Left colon (tissue), 2 donors: Measurements from ENCODE around the gene AMOTL2. TPM values are rescaled to one million over a fixed set of nuclear protein-coding genes. Genes with fewer than 3 reads are reported as not detected.

Experiments used
- ATAC-seq: fragments of 200-7000 bp; cut with Tn5 transposase; one replicate; pipeline ENCODE4 v1.9.1; 2020; ENCODE audit warnings: mild to moderate bottlenecking, moderate library complexity
- DNase-seq, 2 donors: peaks; one replicate each; pipeline ENCODE4 v3.0.0-alpha.2; 2020
- intact Hi-C, 2 donors: fragments of 100-400 bp; cut with DNase I in 1 of 2; cut with micrococcal nuclease in 1 of 2; formaldehyde crosslinking; loops; one replicate each; pipeline versions ENCODE4 v1.11.2 to v1.14.0; 2022; cut with DNase I, micrococcal nuclease
- long read RNA-seq: library from polyadenylated mRNA; unstranded; transcript quantifications from one replicate; pipeline ENCODE4 v2.0.0, GENCODE V29; 2021
- total RNA-seq, 2 donors: library from RNA; stranded (reverse); fragmentation: NEBNext Ultra II Directional; extraction: Animal tissue kit (Norgen Biotek cat#: 25700); gene quantifications; one replicate each; pipeline ENCODE4 v1.2.1, GENCODE V29; 2021
- donor health status: DM: no; HTN: no; CAD: no.
- donor health status: DM: yes; HTN: yes; CAD: no.

The AMOTL2 gene
- total RNA-seq = 10 to 100 TPM; 17.6 to 18.7 TPM
- long read RNA-seq, full-length matches to known transcripts = 2 of 15 reads
- long read RNA-seq, partial matches to known transcripts = 13 of 15 reads
- long read RNA-seq, other reads (novel, unspliced or antisense) = 0 of 15 reads

GRCh38 chr3:134374105-134374790, at the start of gene AMOTL2:
AMOTL2 (minus strand) TSS chr3:134374447; CDS start chr3:134371433, 3,014 bp downstream.
- intact Hi-C loops = loop anchor here in 1 of 2 donors (10.0 kb wide), 1 partner anchor 101 kb away; no protein-coding TSS in a partner anchor
- peak; percentile 81 to 86 for DNase-seq
- peak; percentile 74 for ATAC-seq

GRCh38 chr3:134423153-134423552, 48.9 kb upstream of the AMOTL2 start:
- ATAC-seq (no peak), DNase-seq (no peak)
- intact Hi-C loops = no loop called here

GRCh38 chr3:134419960-134420321, 45.7 kb upstream of the AMOTL2 start:
- DNase-seq (no peak), ATAC-seq (peak; percentile 51)
- intact Hi-C loops = no loop called here

DNA sequence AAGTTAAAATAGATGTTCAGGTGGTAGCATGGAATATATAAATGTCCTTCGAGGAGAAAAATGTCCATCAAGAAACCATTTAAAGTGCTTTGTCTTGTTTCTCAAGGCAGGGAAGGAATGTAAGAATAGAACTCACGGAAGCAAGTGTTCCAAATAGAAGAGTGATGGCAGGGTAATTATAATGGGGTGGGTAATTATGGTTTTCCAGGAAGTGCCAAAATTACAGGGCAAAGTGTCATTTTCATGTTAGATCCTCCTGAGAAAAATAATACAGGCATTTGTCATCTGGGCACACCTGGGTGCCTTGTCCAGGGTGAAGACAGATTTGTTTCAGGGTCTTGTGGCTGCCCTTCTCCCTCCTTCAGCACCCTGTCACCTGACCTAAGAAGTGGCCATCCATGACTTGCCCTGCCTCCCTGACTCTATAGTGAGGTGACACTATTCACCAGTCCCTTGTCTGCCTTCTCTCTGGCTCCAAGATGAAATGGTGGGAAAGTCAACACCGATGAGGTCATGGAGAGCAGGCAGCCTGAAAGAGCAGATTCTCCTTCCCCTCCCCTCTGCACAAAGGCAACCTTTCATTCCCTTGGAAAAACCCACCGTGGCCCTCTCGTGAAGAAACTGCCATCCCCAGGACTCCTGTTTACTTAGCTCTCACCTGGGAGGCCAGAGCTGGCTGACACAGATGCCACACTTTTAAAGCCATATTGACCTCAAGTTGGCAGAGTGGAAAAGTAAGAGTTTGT, 45.1 kb upstream of the AMOTL2 start:
- ATAC-seq (peak; percentile 67), DNase-seq (no peak)
- intact Hi-C loops = no loop called here

DNA sequence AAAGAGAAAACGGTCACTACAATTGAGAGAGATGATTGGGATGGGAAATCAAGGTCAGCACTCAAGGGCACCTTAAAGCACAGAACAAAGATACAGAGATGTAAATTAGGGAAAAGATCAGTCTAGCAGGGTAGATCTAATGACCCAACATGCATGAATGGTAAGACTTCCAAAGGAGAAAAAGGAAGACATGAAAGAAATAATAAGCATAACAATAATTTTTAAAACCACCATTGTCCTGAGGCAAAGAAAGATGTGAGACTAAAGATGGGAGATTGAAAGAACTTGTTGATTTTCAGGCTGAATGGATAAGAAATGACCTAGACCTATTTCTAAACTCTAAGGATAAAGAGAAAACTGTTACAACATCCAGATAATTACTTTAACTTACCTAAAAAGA, 34.8 kb upstream of the AMOTL2 start:
- intact Hi-C loops = no loop called here
- no peak for DNase-seq
- ATAC-seq = no peak

- ATAC-seq (no peak), DNase-seq (no peak)
- intact Hi-C loops = no loop called here
These were observed 33.0 kb upstream of the AMOTL2 start for GRCh38 chr3:134407239-134407625.

GRCh38 chr3:134406331-134407238, 32.3 kb upstream of the AMOTL2 start:
- DNase-seq = peak in 1 of 2 donors; percentile 72
- intact Hi-C loops = no loop called here
- ATAC-seq = peak; percentile 90

- intact Hi-C loops = no loop called here
- ATAC-seq = no peak
These were observed 30.2 kb upstream of the AMOTL2 start for GRCh38 chr3:134404366-134404885.

GRCh38 chr3:134397755-134398154, 23.5 kb upstream of the AMOTL2 start:
- intact Hi-C loops = no loop called here
- no peak for ATAC-seq
- no peak for DNase-seq

More at GRCh38 chr3:134404366-134404885, 30.2 kb upstream of the AMOTL2 start:
- DNase-seq = no peak

- ATAC-seq = no peak
- intact Hi-C loops = no loop called here
- no peak for DNase-seq
These were observed 20.9 kb upstream of the AMOTL2 start for GRCh38 chr3:134395103-134395502.

DNA sequence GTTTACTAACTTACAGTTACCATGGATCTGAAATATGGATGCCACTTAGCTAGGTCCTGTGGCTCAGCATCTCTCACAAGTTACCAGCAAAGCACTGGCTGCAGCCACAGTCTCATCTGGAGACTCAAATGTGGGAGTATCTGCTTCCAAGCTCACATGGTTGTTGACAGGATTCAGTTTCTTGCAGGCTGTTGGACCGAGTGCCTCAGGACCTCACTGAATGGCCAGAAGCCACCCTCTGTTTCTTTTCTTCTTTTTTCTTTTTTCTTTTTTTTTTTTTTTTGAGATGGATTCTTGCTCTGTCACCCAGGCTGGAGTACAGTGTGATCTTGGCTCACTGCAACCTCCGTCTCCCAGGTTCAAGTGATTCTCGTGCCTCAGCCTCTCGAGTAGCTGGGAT, 20.1 kb upstream of the AMOTL2 start:
- DNase-seq = no peak
- no peak for ATAC-seq
- intact Hi-C loops = no loop called here

DNA sequence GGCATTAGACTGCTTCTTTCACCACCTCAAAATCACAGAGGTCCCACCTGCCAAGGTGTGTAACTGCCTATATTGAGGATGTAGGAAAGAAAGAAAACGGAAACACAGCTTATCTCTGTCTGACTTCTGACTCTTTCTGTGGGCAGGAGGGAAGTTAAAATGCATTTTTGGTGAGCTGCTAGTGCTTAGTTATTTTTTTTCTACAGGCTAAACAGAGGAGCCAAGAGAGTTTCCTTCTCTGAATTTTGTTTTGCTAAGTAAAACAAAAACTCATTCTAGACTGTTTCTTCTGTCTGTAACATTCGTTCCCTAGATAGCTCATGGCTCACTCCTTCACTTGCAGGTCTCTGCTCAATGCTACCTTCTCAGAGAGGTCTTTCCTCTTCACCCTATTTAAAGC, 18.8 kb upstream of the AMOTL2 start:
- intact Hi-C loops = no loop called here
- DNase-seq (no peak), ATAC-seq (no peak)

DNA sequence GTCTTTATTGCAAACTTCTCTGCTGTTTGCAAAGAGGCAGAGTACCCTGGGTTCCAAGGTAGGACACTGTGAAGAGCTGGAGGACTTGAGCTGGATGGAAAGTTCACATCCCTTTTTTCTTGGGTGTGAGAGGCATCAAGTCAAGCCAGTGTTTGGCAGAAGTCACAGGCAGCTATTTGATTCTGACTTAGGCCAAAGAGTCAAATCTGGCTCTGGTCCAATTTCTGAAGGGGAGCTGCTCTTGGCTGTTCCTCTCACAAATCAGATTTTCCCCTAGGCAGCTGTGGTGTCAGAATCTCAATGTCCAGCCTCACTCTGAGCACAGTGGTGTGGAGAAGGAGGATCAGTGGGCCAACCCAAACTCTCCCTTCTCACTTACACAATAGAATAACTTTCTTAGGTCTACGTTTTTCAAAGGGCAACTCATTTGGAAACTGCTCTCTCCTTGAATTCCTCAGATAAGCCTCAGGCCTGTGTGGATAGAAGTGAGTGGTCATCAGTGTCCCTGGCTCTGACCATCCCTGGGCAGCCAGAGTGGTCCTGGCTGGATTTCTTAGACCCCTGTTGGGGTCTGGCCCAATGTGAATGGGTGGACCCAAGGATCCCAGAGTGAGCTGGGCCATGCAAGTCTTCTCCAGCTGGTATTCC, 18.2 kb upstream of the AMOTL2 start:
- ATAC-seq (no peak), DNase-seq (no peak)

GRCh38 chr3:134389865-134390264, 15.6 kb upstream of the AMOTL2 start:
- DNase-seq = no peak
- intact Hi-C loops = no loop called here

More for the DNA sequence above, 18.2 kb upstream of the AMOTL2 start:
- intact Hi-C loops = no loop called here

DNA sequence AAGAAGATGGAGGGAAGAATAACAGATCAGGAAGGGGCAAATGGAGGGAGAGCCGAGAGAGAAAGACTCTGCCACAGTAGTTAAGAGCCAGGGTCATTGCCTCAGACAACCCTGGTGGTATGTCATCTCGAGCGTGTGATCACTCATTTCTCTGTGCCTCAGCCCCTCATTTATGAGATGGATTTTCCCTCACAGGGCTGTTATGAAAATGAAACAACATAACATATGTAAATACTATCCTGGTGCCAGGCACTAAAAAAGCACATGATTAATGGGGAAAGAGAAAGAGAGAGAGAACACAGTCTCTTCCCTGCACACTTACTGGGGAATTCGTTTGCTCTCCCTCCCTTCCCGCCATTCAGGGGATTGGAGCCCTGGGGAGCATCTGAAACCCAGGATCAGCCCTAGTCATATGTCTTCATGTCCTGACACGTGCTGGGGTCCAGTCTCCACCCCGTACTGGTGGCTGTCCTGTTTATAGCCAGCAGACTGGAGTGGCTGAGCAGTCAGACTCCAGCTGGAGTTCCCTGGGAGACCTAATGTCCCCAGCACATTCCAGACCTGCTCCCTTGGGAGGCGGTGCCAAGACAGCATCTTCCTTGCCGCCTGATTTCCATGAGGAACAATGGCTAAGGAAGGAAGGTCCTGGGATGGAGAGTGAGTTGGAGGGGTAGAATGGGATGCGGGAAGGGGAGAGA, 14.7 kb upstream of the AMOTL2 start:
- no peak for DNase-seq
- ATAC-seq = no peak
- intact Hi-C loops = no loop called here

More at GRCh38 chr3:134389865-134390264, 15.6 kb upstream of the AMOTL2 start:
- ATAC-seq = no peak

- intact Hi-C loops = no loop called here
- DNase-seq (no peak), ATAC-seq (no peak)
These were observed 14.0 kb upstream of the AMOTL2 start for GRCh38 chr3:134388292-134388691.

GRCh38 chr3:134387293-134387692, 13.0 kb upstream of the AMOTL2 start:
- intact Hi-C loops = no loop called here
- ATAC-seq = no peak
- DNase-seq = no peak

DNA sequence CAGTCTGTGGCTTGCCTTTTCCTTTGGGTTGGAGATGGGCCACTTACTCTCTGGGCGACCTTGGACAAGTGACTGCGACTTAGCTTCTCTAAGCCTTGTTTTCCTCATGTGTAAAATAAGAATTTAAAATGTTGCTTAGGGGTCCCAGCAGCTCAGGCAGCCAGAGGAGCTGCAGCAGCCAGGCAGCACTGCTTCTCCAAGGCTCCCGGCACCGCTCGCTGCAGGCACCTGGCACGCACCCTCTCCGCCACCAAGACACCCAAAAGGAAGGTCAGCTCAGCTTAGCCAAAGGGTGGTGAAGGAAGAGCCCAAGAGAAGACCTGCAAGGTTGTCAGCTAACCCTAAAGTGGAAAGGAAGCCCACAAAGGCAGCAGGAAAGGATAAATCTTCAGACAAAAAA, 10.7 kb upstream of the AMOTL2 start:
- no peak for DNase-seq

More for the DNA sequence above, 10.7 kb upstream of the AMOTL2 start:
- ATAC-seq = no peak
- intact Hi-C loops = no loop called here
